Cardiac fibroblast (primary cell): Measurements from ENCODE around the gene NOS1AP.
A peak's percentile ranks its signal among the peaks of the same experiment; 100 is the strongest.
"Not testable (repeated sequence)": the region's sequence is repeated elsewhere in the genome, so short reads cannot be mapped to it uniquely, and the experiment has no call there.

ENCODE experiments used
- DNase-seq, 2 donors: peaks; one replicate each; pipeline versions ENCODE4 v3.0.0 to v3.0.0-alpha.2; 2010; ENCODE audit warnings: low read depth in 2 of 2
- H3K4me3 ChIP-seq, 2 donors: replicated peaks in 1 of 2; 1 replicate in 1 of 2; 2 replicates in 1 of 2; pipeline ENCODE4 v1.5.1; 2011; ENCODE audit warnings: low read depth in 2 of 2, low read length in 2 of 2, mild to moderate bottlenecking in 2 of 2, moderate library complexity in 1 of 2
- CTCF ChIP-seq: IDR thresholded peaks from one replicate; pipeline ENCODE4 v1.5.1; 2011; ENCODE audit warnings: low read depth, mild to moderate bottlenecking, low read length, inconsistent platforms

NOS1AP gene

GRCh38 chr1:162165528-162165927 lies 96.0 kb downstream of the NOS1AP start:
- H3K4me3 ChIP-seq, result no peak overlapping the region
- no peak for DNase-seq
- TF ChIP-seq CTCF, result no peak

- TF ChIP-seq CTCF, result no peak
- DNase-seq, result no peak
- H3K4me3 ChIP-seq, result no peak overlapping the region
Observed at GRCh38 chr1:162166917-162167615, 97.6 kb downstream of the NOS1AP start.

GRCh38 chr1:162168261-162168660 lies 98.8 kb downstream of the NOS1AP start:
- no peak overlapping the region for H3K4me3 ChIP-seq
- no peak for DNase-seq
- TF ChIP-seq CTCF, result no peak

GRCh38 chr1:162169031-162169790 lies 99.7 kb downstream of the NOS1AP start:
- DNase-seq, result no peak
- no peak overlapping the region for H3K4me3 ChIP-seq
- no peak for TF ChIP-seq CTCF

GRCh38 chr1:162171111-162171510 lies 101.6 kb downstream of the NOS1AP start:
- peak; percentile 3 for DNase-seq
- TF ChIP-seq CTCF, result no peak
- no peak overlapping the region for H3K4me3 ChIP-seq

- no peak overlapping the region for H3K4me3 ChIP-seq
- no peak for DNase-seq
- no peak for TF ChIP-seq CTCF
Observed at GRCh38 chr1:162172311-162173102, 103.0 kb downstream of the NOS1AP start.

GRCh38 chr1:162173607-162174006 lies 104.1 kb downstream of the NOS1AP start:
- H3K4me3 ChIP-seq, DNase-seq: not testable (repeated sequence)

GRCh38 chr1:162174027-162174426 lies 104.5 kb downstream of the NOS1AP start:
- H3K4me3 ChIP-seq, DNase-seq: not testable (repeated sequence)
